Measurements from ENCODE around the gene NEBL.
"Not testable (repeated sequence)": the region's sequence is repeated elsewhere in the genome, so short reads cannot be mapped to it uniquely, and the experiment has no call there.

Gene NEBL

GRCh38 chr10:20944789-20945502, 47.8 kb upstream of the NEBL start:
- Histone ChIP-seq H3K27ac (ENCODE audit: extremely low read depth, low read depth, low read length) (no peak overlapping the region), H3K4me1 (ENCODE audit: control insufficient read depth, insufficient read depth, low read length) (no peaks in the 10 kb centered on the region), H3K36me3 (ENCODE audit: control insufficient read depth in 2 of 2, insufficient read depth in 1 of 2, low read length in 2 of 2) (no peaks in the 10 kb centered on the region), H3K4me3 (ENCODE audit: low read depth, low read length) (no peak overlapping the region), H3K9me3 (ENCODE audit: control insufficient read depth, insufficient read depth, low read depth, low read length) (no peaks in the 10 kb centered on the region)
- TF ChIP-seq ZSCAN30 (tag by site-specific recombination; IDR thresholded peaks at IDR 0.05) (no peak), ELK4 (IDR thresholded peaks at IDR 0.05; ENCODE audit: borderline replicate concordance, low read depth, low read length) (no peak)
- TF ChIP-seq, protein P1, sequence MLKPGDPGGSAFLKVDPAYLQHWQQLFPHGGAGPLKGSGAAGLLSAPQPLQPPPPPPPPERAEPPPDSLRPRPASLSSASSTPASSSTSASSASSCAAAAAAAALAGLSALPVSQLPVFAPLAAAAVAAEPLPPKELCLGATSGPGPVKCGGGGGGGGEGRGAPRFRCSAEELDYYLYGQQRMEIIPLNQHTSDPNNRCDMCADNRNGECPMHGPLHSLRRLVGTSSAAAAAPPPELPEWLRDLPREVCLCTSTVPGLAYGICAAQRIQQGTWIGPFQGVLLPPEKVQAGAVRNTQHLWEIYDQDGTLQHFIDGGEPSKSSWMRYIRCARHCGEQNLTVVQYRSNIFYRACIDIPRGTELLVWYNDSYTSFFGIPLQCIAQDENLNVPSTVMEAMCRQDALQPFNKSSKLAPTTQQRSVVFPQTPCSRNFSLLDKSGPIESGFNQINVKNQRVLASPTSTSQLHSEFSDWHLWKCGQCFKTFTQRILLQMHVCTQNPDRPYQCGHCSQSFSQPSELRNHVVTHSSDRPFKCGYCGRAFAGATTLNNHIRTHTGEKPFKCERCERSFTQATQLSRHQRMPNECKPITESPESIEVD (tag by site-specific recombination; IDR thresholded peaks at IDR 0.05), result 0 out of 2 replicates have a peak, but pooled peaks have one; percentile 19
- TF ChIP-seq, protein P2, sequence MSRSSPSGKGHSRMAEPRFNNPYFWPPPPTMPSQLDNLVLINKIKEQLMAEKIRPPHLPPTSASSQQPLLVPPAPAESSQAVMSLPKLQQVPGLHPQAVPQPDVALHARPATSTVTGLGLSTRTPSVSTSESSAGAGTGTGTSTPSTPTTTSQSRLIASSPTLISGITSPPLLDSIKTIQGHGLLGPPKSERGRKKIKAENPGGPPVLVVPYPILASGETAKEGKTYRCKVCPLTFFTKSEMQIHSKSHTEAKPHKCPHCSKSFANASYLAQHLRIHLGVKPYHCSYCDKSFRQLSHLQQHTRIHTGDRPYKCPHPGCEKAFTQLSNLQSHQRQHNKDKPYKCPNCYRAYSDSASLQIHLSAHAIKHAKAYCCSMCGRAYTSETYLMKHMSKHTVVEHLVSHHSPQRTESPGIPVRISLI (tag by site-specific recombination; IDR thresholded peaks at IDR 0.05), result no peak
- ChIA-PET CTCF (interaction anchor here (0.6 to 0.7 kb wide), 2 partner anchors 41 to 90 kb away, joined by 3 to 4 read pairs; no protein-coding TSS in a partner anchor), POLR2A (no interaction called here)

- H3K4me1 ChIP-seq (ENCODE audit: control insufficient read depth, insufficient read depth, low read length); CTCF ChIA-PET; POLR2A ChIA-PET; H3K4me3 ChIP-seq (ENCODE audit: low read depth, low read length); H3K36me3 ChIP-seq (ENCODE audit: control insufficient read depth in 2 of 2, insufficient read depth in 1 of 2, low read length in 2 of 2); H3K27ac ChIP-seq (ENCODE audit: extremely low read depth, low read depth, low read length); H3K9me3 ChIP-seq (ENCODE audit: control insufficient read depth, insufficient read depth, low read depth, low read length): not testable (repeated sequence)
Observed at GRCh38 chr10:20939414-20939813, 42.3 kb upstream of the NEBL start.

DNA sequence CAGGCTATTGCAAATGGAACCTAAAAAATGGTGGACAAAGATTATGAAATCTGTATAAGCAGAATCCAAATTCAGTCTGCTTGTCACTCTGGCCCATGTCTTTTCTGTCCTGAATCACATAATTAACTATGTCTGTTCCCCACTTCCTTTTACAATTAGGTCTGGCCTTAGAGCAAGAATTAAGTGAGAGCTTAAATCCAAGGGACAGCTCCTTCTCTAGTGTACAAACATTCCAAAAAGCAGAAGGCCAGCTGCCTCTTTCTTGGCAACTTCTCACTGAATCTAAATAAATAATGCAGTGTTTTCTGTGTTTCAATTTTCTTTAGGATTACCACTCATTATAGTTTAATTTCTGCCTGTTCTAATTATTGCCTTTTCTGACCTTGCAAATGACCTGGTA, 39.3 kb upstream of the NEBL start:
- Histone ChIP-seq H3K4me1 (ENCODE audit: control insufficient read depth, insufficient read depth, low read length) (no peaks in the 10 kb centered on the region), H3K9me3 (ENCODE audit: control insufficient read depth, insufficient read depth, low read depth, low read length) (no peaks in the 10 kb centered on the region), H3K36me3 (ENCODE audit: control insufficient read depth in 2 of 2, insufficient read depth in 1 of 2, low read length in 2 of 2) (no peaks in the 10 kb centered on the region), H3K4me3 (ENCODE audit: low read depth, low read length) (no peak overlapping the region), H3K27ac (ENCODE audit: extremely low read depth, low read depth, low read length) (no peak overlapping the region)
- TF ChIP-seq ZNF404 (tag by site-specific recombination; IDR thresholded peaks at IDR 0.05) (no peak), PRDM1 (tag by site-specific recombination; IDR thresholded peaks at IDR 0.05) (no peak), ZNF335 (tag by site-specific recombination; conservative IDR thresholded peaks at IDR 0.05) (no peak), ZNF433 (tag by site-specific recombination; IDR thresholded peaks at IDR 0.05; ENCODE audit: low read depth) (no peak), HOXD13 (CRISPR knock-in tag; IDR thresholded peaks at IDR 0.05; ENCODE audit: borderline replicate concordance) (no peak), ZNF423 (tag by site-specific recombination; IDR thresholded peaks at IDR 0.05) (no peak), ZNF621 (tag by site-specific recombination; IDR thresholded peaks at IDR 0.05) (no peak)
- TF ChIP-seq, protein P3, sequence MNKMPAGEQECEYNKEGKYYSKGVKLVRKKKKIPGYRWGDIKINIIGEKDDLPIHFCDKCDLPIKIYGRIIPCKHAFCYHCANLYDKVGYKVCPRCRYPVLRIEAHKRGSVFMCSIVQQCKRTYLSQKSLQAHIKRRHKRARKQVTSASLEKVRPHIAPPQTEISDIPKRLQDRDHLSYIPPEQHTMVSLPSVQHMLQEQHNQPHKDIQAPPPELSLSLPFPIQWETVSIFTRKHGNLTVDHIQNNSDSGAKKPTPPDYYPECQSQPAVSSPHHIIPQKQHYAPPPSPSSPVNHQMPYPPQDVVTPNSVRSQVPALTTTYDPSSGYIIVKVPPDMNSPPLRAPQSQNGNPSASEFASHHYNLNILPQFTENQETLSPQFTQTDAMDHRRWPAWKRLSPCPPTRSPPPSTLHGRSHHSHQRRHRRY (tag by site-specific recombination; IDR thresholded peaks at IDR 0.05), result no peak
- ChIA-PET CTCF (no interaction called here), POLR2A (no interaction called here)

DNA sequence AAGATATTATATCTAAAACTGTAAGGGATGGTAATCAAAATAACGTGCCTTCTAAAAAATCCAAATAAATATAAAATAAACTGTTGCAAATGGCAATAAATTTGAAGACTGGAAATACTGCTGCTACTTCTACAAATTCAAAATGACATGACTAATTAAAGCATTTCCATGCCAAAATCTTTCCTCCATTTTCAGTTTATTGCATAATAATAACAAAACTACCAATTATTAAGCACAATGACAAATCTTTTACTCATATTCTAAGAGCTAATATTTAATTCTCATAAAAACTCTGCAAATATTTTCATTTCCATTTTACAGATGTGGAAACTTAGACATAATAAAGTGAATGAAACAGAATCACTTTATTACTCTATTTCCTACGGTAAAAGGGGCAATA, 38.8 kb upstream of the NEBL start:
- Histone ChIP-seq H3K27ac (ENCODE audit: extremely low read depth, low read depth, low read length) (no peak overlapping the region), H3K36me3 (ENCODE audit: control insufficient read depth in 2 of 2, insufficient read depth in 1 of 2, low read length in 2 of 2) (no peaks in the 10 kb centered on the region), H3K9me3 (ENCODE audit: control insufficient read depth, insufficient read depth, low read depth, low read length) (no peaks in the 10 kb centered on the region), H3K4me3 (ENCODE audit: low read depth, low read length) (no peak overlapping the region), H3K4me1 (ENCODE audit: control insufficient read depth, insufficient read depth, low read length) (no peaks in the 10 kb centered on the region)
- ChIA-PET CTCF (interaction anchor here (0.6 kb wide), 1 partner anchor 10 kb away, joined by 3 read pairs; no protein-coding TSS in a partner anchor), POLR2A (no interaction called here)
- no peak for TF ChIP-seq ZNF654 (tag by site-specific recombination; IDR thresholded peaks at IDR 0.05; ENCODE audit: low read depth)
- TF ChIP-seq SCRT2 (tag by site-specific recombination; IDR thresholded peaks at IDR 0.05), result no peak
- TF ChIP-seq ZNF175 (tag by site-specific recombination; IDR thresholded peaks at IDR 0.05), result no peak
- TF ChIP-seq ZNF530 (tag by site-specific recombination; IDR thresholded peaks at IDR 0.05; ENCODE audit: low read depth), result no peak
- TF ChIP-seq SP7 (tag by site-specific recombination; IDR thresholded peaks at IDR 0.05), result no peak
- TF ChIP-seq KLF8 (tag by site-specific recombination; IDR thresholded peaks at IDR 0.05), result no peak
- TF ChIP-seq ZNF155 (tag by site-specific recombination; IDR thresholded peaks at IDR 0.05), result no peak
- TF ChIP-seq ZBTB6 (tag by site-specific recombination; IDR thresholded peaks at IDR 0.05), result no peak
- no peak for TF ChIP-seq ZNF501 (tag by site-specific recombination; IDR thresholded peaks at IDR 0.05)

All from HEK293 (cell line).